NCI-H2196 (cell line): ENCODE measurements around the gene PAEP.

Experiments
- DNase-seq: peaks from one replicate; lab custom pipeline; 2025; ENCODE audit not compliant: unreplicated experiment; lab: John Stamatoyannopoulos, UW

PAEP gene

DNA sequence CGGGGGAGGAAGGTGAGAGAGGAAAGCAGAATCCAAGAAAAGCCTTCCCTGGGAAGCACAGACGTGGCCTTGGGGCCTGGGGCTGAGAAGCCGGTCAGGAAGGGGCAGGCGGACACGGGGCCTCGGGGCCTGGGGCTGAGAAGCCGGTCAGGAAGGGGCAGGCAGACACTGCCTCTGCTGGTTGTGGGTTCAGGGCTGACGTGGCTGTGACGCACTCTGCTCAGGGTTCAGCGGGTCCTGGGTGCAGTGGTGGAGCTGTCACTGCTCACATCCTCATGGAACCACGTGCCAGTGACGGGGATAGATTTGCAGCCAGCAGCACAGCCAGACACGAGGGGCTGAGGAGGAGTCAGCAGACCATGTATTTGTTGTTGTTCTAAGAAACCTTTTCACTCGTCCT lies 12.8 kb downstream of the PAEP start:
- no peak for DNase-seq

DNA sequence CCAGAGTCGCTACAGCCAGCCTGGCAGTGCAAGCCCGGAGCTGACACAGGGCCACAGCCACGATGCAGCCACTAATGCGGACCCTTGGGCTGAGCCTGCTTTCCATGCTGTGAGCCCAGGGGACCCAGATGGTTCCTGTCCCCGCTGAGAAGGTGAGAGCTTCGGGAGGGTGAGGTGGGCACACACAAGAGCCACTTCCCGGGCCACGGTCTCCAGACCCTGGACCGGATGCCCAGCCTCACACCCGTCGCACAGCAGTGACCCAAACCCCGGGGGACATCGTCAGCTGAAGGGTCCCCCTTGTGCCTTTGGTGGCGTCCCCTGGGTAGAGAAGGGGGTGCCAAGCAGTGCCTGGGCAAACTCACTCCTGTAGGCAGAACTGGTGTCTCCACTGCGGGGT lies 13.4 kb downstream of the PAEP start:
- DNase-seq = no peak

DNA sequence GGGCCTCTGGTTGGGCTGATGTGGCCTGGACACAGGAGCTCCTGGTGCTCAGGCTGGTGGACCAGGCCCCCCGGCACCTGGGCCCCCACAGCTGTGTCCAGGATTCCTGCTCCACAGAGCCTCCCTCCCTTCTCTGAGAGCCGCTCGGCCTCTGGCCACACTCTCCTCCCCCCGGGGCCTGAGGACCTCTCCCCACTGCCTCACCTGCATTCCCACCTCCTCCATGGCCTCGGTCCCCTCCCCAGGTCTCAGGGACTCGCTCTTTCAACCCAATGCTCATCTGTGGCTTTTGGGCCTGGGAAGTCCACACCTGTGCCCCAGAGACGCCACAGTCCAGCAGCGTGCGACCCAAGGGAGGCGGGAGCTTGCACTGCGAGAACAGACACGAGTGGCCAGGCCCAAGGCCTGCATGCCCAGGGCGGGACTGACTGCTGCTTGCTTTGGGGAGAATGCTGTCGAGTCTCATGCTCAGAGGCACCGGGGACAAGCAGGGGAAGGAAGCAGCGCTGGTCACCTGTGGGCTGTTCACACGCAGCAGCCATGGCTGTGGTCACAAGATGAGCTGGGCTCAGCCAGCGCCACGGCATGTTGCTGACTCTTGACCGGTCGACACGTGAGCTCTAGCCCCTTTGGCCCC lies 14.6 kb downstream of the PAEP start:
- no peak for DNase-seq

DNA sequence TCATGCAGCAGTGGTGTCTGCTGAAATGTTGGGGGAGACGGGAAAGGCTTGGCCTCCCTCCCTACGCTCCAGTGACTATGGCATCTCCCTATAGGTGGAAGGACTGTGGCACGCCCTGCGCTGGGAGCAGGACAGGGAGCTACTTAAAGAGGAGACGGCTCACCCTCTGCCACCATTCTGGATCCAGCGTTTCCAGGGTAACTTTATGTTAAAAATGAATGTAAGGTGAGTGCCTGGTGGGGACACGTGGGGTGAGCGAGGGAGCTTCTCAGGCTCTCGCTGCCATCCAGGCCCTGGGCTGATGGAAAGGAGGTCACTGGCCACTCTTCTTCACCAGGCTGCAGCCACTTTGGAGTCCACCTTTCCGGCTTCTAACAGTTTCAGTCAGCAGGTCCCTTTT lies 15.7 kb downstream of the PAEP start:
- DNase-seq = no peak

DNA sequence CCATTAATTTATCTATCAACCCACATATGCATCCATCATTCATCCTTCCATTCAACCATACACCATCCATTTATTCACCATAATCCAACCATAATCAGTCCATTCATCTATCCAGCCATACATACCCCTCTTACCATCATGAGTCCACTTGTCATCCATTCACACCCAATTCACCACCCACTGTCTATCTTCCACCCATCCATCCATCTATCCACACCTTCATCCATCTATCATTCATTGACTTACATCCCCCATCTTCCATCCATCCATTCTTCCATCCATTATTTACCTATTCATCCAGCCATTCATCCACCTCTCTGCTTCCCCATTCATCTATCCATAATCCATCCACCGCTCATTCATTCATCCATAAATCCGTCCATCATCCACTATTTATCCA lies 17.8 kb downstream of the PAEP start:
- no peak for DNase-seq

DNA sequence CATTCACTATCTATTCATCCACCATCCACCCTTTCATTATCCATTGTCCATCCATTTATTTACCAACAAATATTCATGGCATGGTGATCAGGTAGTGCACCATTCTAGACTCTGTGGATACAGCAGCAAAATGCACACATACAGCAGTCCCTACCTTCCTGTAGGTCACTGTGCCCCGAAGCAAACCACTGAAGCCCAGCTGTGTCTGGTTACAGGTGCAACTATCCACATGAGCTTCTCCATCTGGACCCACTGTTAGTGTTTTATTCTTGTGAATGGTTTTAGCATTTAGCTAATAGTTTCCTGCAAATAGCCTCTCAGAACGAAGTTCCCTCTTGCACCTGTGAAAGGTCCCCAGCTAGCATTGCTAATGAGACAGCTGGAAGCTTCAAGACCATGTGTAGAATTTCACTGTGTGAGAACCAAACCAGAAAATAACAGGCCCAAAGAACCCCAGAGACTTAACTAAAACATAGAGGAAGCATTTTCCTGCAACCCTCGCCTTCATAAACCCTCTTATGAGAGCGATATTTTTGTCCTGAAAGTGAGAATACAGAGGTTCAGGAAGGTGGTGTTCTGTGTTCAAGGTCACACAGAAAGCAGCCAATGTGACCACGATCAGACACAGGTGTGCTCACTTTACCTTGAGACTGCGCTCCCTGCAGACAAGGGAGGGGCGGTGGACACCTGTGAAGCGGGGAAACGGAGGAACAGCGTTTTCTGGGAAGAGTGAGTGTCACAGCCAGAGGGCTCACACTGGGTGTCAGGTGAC lies 18.5 kb downstream of the PAEP start:
- no peak for DNase-seq

DNA sequence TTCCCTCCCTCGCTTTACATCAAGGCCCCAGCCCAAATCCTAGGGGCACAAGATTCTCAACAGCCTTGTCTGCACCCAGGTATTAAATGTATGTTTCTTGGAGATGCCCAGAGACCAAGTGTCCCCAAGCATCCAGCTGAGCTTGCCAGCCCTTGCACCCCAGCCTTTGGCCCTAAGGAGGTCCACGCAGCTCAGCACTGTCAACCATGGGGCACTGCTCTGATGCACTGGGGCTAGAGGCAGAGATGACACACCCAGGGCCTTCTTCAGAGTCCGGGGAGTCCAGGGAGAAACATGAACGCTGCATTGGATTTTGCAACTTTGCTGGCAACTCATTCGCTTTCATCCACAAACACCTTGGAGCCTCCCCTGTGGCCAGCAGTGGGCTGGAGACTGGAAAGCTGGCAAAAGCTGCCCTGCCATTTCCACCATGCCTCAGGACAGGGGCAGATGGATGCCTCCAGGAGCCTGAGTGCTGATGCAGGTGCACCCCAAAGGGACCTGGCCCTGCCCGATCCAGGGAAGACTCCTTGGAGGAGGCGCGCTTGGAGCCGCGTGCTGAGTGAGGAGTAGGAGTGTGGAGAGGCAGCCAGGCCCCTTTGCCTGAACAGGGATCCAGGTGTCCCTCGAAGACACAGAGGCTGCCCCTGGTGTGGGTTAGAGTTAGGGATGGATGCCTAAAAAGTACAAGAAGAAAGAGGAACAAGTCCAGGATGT lies 19.3 kb downstream of the PAEP start:
- no peak for DNase-seq

DNA sequence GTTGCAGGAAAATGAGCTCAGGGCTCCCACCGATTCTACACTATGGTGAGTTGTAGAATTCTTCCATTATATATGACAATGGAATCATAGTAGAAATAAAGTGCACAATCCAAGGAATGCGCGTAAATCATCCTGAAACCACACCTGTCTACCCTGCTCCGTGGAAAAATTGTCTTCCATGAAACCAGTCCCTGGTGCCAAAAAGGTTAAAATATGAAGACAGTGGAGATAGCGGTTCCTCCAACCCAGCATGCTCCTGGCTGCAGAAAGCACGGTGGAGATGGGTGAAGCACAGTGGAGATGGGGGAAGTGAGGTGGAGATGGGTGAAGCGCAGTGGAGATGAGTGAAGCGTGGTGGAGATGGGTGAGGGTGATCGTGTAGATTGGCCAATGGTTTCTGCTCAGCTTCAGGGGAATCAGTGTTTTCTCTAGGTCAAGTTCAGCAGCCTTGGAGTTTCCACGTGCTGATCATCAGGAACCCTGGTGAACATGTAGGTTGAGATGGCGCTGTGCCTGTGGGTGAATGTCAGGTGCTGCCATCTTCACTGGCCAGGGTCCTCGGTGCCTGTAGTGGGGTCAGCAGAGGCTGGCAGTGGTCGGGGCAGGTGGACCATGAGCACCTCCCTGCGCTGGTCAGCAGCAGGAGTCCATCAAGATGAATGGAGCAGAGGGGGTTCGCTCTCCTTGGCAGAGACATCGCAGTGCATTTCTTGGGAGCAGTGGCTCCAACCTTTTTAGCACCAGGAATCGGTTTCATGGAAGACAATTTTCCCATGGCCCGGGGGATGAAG lies 20.3 kb downstream of the PAEP start:
- no peak for DNase-seq

DNA sequence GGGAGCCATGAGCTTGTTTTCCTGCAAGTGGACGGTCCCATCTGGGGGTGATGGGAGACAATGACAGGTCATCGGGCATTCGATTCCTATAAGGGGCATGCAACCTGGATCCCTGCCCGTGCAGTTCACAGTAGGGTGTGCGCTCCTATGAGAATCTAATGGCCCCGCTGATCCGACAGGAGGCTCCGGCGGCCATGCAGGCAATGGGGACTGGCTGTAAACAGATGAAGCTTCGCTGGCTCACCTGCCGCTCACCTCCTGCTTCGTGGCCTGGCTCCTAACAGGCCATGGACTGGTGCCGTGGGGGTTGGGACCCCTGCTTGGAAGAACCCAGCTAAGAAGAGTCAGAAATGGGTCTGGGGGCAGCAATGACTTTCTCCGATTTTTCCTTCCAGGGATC lies 21.0 kb downstream of the PAEP start:
- DNase-seq = no peak

DNA sequence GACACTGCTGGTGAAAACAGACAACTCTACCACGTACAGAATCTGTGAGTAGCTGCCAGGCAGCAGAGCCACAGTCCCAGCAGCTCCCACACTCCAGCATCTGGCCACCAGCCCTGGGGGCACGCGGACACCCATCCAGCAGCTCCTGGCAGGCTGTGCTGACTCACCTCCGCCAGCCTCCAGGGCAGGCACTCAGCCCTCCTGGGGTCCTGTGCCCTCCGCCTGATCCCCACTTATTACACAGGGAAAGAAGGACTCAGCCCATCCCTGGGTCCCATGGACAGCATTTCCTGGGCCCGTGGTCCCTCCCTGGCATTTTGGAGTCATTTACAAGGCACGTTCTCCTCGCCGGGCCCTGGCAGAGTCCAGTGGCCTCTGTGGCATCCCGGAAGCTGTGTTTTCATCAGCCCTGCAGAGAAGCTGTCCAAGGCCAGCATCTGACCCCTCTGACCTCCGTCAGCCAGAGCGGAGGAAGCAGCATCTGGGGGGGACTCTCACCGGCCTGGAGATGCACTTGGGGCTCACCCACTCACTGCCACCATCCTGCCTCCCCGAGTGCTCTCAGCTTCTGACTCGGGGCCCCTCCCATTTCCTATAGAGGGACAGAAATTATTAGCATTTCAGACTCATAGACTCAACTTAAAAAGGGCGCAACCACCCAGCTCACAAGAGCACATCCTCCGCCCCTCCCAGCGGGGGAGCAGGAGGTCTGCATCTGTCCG lies 21.6 kb downstream of the PAEP start:
- DNase-seq = no peak

DNA sequence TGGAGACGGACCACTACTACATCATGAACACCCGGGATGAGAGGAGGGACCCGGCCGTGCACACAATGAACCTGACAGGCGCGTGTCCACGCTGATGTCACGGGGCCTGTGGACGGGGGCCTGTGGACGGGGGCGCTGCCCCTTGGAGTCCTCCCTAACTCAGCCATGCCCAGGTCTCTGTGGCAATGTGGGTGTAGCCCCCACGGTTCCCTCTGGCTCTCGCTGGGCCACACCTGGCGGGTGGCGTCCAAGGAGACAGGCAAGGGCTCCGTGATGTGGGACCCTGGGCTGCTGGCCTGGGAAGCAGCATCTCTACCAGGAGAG lies 22.1 kb downstream of the PAEP start:
- DNase-seq = no peak

DNA sequence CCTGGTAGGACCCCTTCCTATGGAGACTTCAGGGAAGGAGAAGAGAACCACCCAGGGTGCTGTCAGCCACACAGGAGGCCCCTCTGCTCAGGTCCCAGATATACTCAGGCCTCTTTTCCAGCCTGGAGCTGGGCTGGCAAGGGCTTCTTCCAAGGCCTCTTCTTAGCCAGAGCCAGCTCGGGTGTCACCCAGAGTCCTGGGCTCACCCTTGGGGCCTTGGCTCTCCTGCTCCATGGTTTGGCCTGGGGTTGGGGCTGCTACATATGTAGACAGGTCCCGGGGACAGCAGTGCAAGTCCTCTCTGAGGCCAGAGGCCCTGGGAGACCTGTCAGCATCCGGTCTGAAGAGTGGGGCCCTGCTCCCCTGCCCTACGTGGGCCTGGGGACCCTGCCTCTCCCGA lies 22.8 kb downstream of the PAEP start:
- no peak for DNase-seq

DNA sequence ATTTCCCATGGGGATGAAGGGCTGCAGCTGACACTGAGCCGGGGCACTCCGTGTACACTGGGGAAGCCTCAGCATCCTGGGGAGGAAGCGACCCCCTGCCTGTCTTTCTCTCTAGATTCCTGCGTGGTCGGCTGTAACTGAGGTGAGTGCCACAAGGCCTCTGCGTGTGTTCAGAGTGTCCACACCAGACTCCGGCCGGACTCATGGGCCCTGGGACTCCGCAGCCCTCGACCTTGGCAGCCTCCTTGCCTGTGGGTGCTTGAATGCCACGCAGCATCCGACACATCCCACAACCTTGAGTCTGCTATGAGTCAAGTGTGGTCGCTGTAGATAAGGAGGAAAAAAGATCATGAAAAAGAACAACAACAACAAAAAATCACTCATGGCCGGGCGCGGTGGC lies 23.4 kb downstream of the PAEP start:
- no peak for DNase-seq

DNA sequence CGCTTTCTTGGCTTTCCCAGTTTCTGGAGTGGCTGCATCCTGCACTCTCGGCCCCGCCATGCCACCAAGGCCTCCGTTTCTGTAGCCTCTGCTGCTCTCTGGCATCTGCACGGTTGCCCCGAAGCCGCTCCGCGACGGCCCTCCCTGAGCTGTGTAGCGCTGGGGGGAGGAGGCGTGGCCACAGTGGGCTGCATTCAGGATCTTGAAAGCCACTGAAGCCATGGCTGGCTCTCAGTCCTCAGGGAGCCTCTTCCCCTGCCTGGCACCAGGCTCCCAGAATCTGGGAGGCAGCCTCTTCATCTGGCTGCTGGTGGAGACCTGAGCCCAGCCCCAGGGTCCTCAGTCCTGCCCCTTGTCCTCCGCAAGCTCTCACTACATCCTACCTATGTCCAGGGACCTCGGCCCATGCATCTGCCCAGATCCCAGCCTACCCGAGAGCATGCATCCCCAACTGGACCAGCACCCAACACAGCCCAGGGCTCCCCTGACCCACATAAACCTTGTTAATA lies 25.1 kb downstream of the PAEP start:
- no peak for DNase-seq

DNA sequence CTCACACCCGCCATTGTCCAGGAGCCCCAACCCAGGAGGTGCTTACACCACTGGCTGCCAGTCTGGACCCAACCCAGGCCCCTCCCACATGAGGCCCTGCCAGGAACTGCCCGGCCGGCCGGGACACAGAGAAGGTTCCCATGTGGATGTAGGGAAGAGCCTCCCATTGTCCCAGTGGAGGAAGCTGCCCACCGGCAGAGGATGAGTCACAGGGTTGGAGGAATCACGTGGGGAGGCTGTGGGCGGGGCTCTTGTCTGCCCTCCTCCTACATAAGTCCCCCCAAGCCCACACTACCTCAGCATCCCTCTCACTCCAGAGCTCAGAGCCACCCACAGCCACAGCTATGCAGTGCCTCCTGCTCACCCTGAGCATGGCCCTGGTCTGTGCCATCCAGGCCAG lies 26.1 kb downstream of the PAEP start:
- DNase-seq = no peak

DNA sequence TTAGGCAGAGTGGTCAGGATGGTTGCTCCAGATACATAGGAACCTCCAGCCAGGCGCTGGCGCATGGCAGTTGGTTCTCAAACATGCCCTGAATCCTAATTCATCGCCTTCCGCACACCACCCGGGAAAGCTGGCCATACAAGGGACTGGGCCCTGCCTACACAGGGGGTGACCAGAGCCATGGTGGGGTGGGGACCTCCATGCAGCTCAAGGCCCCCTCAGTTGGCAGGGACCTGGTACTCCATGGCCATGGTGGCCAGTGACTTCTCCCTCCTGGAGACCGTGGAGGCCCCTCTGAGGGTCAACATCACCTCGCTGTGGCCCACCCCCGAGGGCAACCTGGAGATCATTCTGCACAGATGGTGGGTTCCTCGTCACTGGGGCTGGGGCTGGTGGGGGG lies 26.8 kb downstream of the PAEP start:
- no peak for DNase-seq

DNA sequence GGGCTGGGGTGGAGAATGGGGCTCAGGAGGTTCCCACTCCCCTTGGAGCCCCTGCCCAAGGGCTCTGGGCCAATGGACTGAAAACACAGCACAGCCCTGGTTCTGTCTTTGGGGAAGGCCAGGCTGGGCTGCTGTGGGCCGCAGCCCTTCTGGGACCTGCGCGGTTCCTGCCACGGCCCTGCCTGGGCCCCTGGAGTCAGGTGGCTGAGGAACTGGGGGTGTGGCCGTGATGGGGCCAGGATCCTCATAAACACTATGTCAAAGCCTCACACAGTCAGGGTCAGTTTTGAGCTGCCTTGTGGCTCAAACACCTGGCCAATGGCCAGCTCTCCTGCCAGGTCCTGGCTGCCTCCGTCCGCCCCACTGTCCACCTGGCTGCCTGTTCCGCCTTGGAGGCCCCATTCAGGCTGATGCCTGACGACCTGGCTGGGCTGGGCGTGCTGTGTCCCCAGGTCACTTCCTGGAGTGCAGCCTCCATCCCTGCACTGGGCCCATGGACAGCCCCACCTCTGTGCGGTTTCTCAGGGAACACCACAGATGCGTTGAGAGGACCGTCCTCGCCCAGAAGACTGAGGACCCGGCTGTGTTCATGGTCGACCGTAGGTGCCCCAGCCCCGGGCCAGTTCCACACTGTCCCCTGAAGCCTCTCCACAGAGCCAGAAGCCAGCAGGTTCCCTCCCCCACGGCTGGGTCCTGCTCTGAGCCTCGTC lies 27.5 kb downstream of the PAEP start:
- DNase-seq = no peak

DNA sequence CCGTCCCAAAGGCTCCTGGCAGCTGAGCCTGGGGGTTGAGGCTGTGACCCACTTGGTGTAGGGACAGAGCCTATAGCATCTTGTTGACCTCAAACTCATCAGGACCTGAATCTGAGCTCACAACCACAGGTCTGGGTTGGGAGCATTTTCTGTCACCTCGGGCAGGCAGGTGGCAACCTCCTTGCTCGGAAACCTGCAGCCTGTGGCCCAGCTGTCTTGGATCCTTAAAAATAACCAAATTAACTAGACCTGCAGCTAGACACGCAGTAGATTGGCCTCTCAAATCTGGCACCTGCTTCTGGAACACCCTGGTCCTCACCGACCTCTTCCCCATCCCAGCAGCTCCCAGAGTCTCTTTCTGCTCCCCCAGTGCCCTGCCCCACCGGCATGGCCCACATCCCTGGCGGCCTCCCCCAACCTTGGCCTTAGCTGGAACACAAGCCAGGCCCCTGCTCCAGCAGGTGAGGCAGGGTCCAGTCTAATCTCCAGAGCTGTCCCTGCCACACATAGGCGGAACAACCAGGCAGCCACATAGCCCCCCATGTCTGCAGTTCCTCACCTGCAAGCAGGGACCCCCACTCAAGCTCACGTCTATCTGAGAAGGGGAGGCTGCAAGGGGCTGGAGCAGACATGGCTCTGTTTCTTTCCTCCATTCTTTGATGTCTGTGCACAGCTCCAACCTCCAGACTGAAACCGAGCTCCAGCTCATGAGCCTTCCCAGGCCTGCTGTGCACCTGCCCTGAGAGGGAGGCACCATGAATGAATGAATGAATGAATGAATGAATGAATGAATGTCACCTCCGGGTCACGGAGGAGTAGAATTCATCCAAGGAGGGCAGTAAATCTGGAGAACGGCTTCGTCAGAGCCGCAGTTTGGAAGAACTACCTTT lies 28.3 kb downstream of the PAEP start:
- DNase-seq = no peak

DNA sequence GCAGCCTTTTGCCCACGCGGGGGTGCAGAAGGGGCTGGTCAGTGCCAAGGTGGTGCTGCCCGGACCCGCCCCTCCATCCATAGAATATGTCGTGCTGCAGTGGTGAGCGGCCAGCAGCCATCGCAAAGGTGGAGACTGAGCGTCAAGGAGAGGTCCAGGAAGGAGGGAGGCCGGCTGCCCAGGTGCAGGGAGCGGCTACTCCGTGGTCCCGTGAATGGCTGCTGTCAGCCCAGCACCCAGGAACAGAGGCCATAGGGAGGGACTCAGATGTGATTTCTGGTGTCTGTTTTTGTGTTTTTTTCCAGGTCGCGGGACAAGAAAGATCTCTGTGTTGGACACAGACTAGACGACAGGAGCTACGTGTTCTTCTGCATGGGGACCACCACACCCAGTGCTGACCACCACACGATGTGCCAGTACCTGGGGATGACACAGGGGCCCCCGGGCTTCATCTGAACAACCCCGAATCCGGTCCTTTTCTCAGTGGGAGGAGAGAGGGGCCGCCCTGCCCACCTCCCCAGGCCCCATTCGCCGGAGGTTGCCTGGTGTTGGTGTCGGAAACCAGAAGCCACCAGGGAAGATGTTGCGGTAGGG lies 29.0 kb downstream of the PAEP start:
- DNase-seq = no peak
